ENCODE data around the gene PLPP3.

Gene PLPP3

GRCh38 chr1:56550138-56550858 is 29.1 kb downstream of the PLPP3 start:
- no peaks in the 10 kb centered on the region for H3K4me1 ChIP-seq (ENCODE audit: insufficient read depth, low read length, severe bottlenecking)
- no peaks in the 10 kb centered on the region for H4K20me1 ChIP-seq (ENCODE audit: insufficient read depth, low read length)
- H3K4me3 ChIP-seq (ENCODE audit: low read depth, low read length, poor library complexity, severe bottlenecking): no peak overlapping the region
- H3K4me2 ChIP-seq (ENCODE audit: low read length): no peak overlapping the region
- H3K9me3 ChIP-seq (ENCODE audit: low read length): no peaks in the 10 kb centered on the region
- no peaks in the 10 kb centered on the region for H3K27me3 ChIP-seq (ENCODE audit: insufficient read depth, low read length)
- no peaks in the 10 kb centered on the region for H3F3A ChIP-seq (ENCODE audit: insufficient read depth, low read length)
- H3K9me2 ChIP-seq (ENCODE audit: low read depth, low read length): no peaks in the 10 kb centered on the region
- no peak overlapping the region for H3K27ac ChIP-seq (ENCODE audit: low read depth, low read length, poor library complexity, severe bottlenecking)
- no peak overlapping the region for H2AFZ ChIP-seq (ENCODE audit: low read length)
- H3K9ac ChIP-seq (ENCODE audit: low read length): no peak overlapping the region
- H3K79me2 ChIP-seq (ENCODE audit: insufficient read depth, low read length): no peaks in the 10 kb centered on the region
- no peaks in the 10 kb centered on the region for H3K36me3 ChIP-seq (ENCODE audit: insufficient read depth, low read length)
- TF ChIP-seq EZH2 (IDR thresholded peaks at IDR 0.05; ENCODE audit: borderline replicate concordance, low read length): no peak
- no peak for TF ChIP-seq CTCF (IDR thresholded peaks at IDR 0.05; ENCODE audit: low read length)

GRCh38 chr1:56548571-56548970 is 30.8 kb downstream of the PLPP3 start:
- Histone ChIP-seq H2AFZ (ENCODE audit: low read length) (no peak overlapping the region), H3K9ac (ENCODE audit: low read length) (no peak overlapping the region), H4K20me1 (ENCODE audit: insufficient read depth, low read length) (no peaks in the 10 kb centered on the region), H3K4me3 (ENCODE audit: low read depth, low read length, poor library complexity, severe bottlenecking) (no peak overlapping the region), H3K36me3 (ENCODE audit: insufficient read depth, low read length) (no peaks in the 10 kb centered on the region), H3K4me1 (ENCODE audit: insufficient read depth, low read length, severe bottlenecking) (no peaks in the 10 kb centered on the region), H3K9me2 (ENCODE audit: low read depth, low read length) (no peaks in the 10 kb centered on the region), H3K9me3 (ENCODE audit: low read length) (no peaks in the 10 kb centered on the region), H3K79me2 (ENCODE audit: insufficient read depth, low read length) (no peaks in the 10 kb centered on the region), H3K27ac (ENCODE audit: low read depth, low read length, poor library complexity, severe bottlenecking) (no peak overlapping the region), H3K27me3 (ENCODE audit: insufficient read depth, low read length) (no peaks in the 10 kb centered on the region), H3K4me2 (ENCODE audit: low read length) (no peak overlapping the region), H3F3A (ENCODE audit: insufficient read depth, low read length) (no peaks in the 10 kb centered on the region)
- TF ChIP-seq EZH2 (IDR thresholded peaks at IDR 0.05; ENCODE audit: borderline replicate concordance, low read length): no peak
- TF ChIP-seq CTCF (IDR thresholded peaks at IDR 0.05; ENCODE audit: low read length): no peak

GRCh38 chr1:56547977-56548376 is 31.4 kb downstream of the PLPP3 start:
- TF ChIP-seq CTCF (IDR thresholded peaks at IDR 0.05; ENCODE audit: low read length) (no peak), EZH2 (IDR thresholded peaks at IDR 0.05; ENCODE audit: borderline replicate concordance, low read length) (no peak)
- Histone ChIP-seq H3F3A (ENCODE audit: insufficient read depth, low read length) (no peaks in the 10 kb centered on the region), H2AFZ (ENCODE audit: low read length) (no peak overlapping the region), H3K9me3 (ENCODE audit: low read length) (no peaks in the 10 kb centered on the region), H3K27ac (ENCODE audit: low read depth, low read length, poor library complexity, severe bottlenecking) (no peak overlapping the region), H3K4me1 (ENCODE audit: insufficient read depth, low read length, severe bottlenecking) (no peaks in the 10 kb centered on the region), H3K79me2 (ENCODE audit: insufficient read depth, low read length) (no peaks in the 10 kb centered on the region), H3K9me2 (ENCODE audit: low read depth, low read length) (no peaks in the 10 kb centered on the region), H3K27me3 (ENCODE audit: insufficient read depth, low read length) (no peaks in the 10 kb centered on the region), H3K4me2 (ENCODE audit: low read length) (no peak overlapping the region), H3K36me3 (ENCODE audit: insufficient read depth, low read length) (no peaks in the 10 kb centered on the region), H4K20me1 (ENCODE audit: insufficient read depth, low read length) (no peaks in the 10 kb centered on the region), H3K9ac (ENCODE audit: low read length) (no peak overlapping the region), H3K4me3 (ENCODE audit: low read depth, low read length, poor library complexity, severe bottlenecking) (no peak overlapping the region)
